Activated B cell treated with CpG ODN at 0.5 μM for 24 hours (primary cell): Measurements from ENCODE around the gene CETP. TPM values are rescaled to one million over a fixed set of nuclear protein-coding genes. Genes with fewer than 3 reads are reported as not detected.
"Not testable (repeated sequence)": the region's sequence is repeated elsewhere in the genome, so short reads cannot be mapped to it uniquely, and the experiment has no call there.

ENCODE experiments used
- ATAC-seq: fragments of 200-7000 bp; cut with Tn5 transposase; one replicate; pipeline ENCODE4 v1.10.0; 2021; ENCODE audit warnings: low read depth, mild to moderate bottlenecking, moderate library complexity
- CTCF ChIA-PET: fragments of 350-600 bp; sonication (Branson Sonifier 250); formaldehyde crosslinking; loops from one replicate; lab custom pipeline; 2021; ENCODE audit warnings: antibody characterized with exemption; lab: Charles Lee
- POLR2A ChIA-PET: fragments of 350-600 bp; sonication (Branson Sonifier 250); formaldehyde crosslinking; loops from one replicate; lab custom pipeline; 2021; ENCODE audit warnings: antibody characterized with exemption; lab: Charles Lee
- DNase-seq: peaks from one replicate; pipeline ENCODE4 v3.0.0; 2022
- H3K27ac Mint-ChIP-seq: one replicate; pipeline ENCODE4 v1.8.0; 2020; ENCODE audit warnings: mixed read lengths
- H3K27me3 Mint-ChIP-seq: one replicate; pipeline ENCODE4 v1.8.0; 2021; ENCODE audit warnings: mixed read lengths
- H3K36me3 Mint-ChIP-seq: one replicate; pipeline ENCODE4 v1.8.0; 2021; ENCODE audit warnings: low read depth, mixed read lengths
- H3K4me1 Mint-ChIP-seq: one replicate; pipeline ENCODE4 v1.8.0; 2021; ENCODE audit warnings: mixed read lengths
- H3K4me3 Mint-ChIP-seq: one replicate; pipeline ENCODE4 v1.8.0; 2020; ENCODE audit warnings: mild to moderate bottlenecking, mixed read lengths
- H3K9me3 Mint-ChIP-seq: one replicate; pipeline ENCODE4 v1.8.0; 2020; ENCODE audit warnings: mixed read lengths
- intact Hi-C: fragments of 100-400 bp; cut with micrococcal nuclease; formaldehyde crosslinking; loops from one replicate; pipeline ENCODE4 v1.15.1; 2024
- total RNA-seq: library from RNA; stranded (reverse); gene quantifications from 2 replicates; pipeline ENCODE4 v1.2.3, GENCODE V29; 2022
- TF ChIP-seq, protein P1 (sequence below): fragments of 200-600 bp; IDR thresholded peaks from one replicate; pipeline ENCODE4 v1.8.0; 2022; ENCODE audit warnings: antibody characterized with exemption, mild to moderate bottlenecking

CETP gene
- total RNA-seq, 1 donor from 2014 or later: 1.4 TPM

DNA sequence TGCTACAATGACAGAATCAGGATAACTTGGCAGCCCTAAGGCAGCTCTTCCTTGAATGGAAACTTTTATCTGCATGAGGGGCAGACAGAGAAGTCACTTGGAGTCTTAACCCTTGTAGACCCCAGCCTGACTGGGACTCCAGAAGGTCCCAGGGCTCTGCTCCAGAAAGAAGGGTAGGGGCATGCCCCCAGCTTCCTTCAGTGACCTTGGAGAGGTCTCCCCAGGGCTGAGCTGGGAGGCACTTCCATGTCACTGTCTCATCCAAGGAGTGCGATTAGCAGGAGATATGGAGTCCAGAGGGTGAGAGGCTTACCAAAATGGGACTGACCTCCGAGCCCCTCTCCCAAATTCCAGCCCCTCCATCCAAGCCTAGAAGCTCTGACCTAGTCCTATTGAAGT, 24.2 kb downstream of the CETP start:
- POLR2A ChIA-PET: interaction anchor here (0.8 to 10.4 kb wide), 6 partner anchors 9 to 60 kb away, joined by 3 to 233 read pairs (median 4); partner anchors contain the start of gene HERPUD1
- intact Hi-C loops: loop anchor here (1.0 to 2.0 kb wide), 2 partner anchors 13 to 15 kb away; no protein-coding TSS in a partner anchor
- ATAC-seq (no peak), DNase-seq (no peak)
- H3K27me3 Mint-ChIP-seq: no peaks in the 10 kb centered on the region
- TF ChIP-seq, protein P1, sequence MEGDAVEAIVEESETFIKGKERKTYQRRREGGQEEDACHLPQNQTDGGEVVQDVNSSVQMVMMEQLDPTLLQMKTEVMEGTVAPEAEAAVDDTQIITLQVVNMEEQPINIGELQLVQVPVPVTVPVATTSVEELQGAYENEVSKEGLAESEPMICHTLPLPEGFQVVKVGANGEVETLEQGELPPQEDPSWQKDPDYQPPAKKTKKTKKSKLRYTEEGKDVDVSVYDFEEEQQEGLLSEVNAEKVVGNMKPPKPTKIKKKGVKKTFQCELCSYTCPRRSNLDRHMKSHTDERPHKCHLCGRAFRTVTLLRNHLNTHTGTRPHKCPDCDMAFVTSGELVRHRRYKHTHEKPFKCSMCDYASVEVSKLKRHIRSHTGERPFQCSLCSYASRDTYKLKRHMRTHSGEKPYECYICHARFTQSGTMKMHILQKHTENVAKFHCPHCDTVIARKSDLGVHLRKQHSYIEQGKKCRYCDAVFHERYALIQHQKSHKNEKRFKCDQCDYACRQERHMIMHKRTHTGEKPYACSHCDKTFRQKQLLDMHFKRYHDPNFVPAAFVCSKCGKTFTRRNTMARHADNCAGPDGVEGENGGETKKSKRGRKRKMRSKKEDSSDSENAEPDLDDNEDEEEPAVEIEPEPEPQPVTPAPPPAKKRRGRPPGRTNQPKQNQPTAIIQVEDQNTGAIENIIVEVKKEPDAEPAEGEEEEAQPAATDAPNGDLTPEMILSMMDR: no peak
- peak overlapping the region; percentile 74 for H3K27ac Mint-ChIP-seq
- CTCF ChIA-PET: interaction anchor here (1.2 kb wide), 1 partner anchor 22 kb away, joined by 4 read pairs; no protein-coding TSS in a partner anchor
- H3K4me1 Mint-ChIP-seq: peaks cover 91% of the 10 kb centered on the region
- H3K9me3 Mint-ChIP-seq: no peaks in the 10 kb centered on the region
- H3K4me3 Mint-ChIP-seq: no peak overlapping the region
- H3K36me3 Mint-ChIP-seq: peaks cover 35% of the 10 kb centered on the region

DNA sequence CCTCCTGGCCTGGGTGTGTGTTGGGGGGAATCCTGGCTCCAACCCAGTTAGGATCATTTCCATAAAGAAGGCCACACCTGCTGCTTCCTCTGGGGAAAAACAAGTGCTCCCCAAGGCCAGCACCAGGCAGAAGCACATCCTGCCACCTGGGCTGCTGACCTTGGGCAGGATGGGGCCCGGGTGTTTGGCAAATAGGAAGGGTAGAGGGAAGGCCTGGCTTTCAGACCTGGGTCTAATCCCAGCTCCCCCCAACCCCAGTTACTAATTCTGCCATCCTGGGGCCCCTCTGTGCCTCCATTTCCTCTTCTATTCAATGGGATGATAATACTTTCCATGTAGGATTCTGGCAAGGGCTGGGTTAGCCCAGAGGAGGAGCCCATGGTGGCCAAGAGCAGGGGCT, 24.6 kb downstream of the CETP start:
- ChIA-PET POLR2A (interaction anchor here (0.6 to 10.4 kb wide), 6 partner anchors 9 to 565 kb away, joined by 3 to 233 read pairs (median 5); partner anchors contain the start of gene HERPUD1), CTCF (no interaction called here)
- H3K4me1 Mint-ChIP-seq: peaks cover 91% of the 10 kb centered on the region
- H3K27ac Mint-ChIP-seq: peak overlapping the region; percentile 74
- TF ChIP-seq, protein P1: no peak
- DNase-seq: no peak
- ATAC-seq: no peak
- H3K36me3 Mint-ChIP-seq: peaks cover 36% of the 10 kb centered on the region
- H3K4me3 Mint-ChIP-seq: no peak overlapping the region
- no peaks in the 10 kb centered on the region for H3K9me3 Mint-ChIP-seq
- intact Hi-C loops: no loop called here
- no peaks in the 10 kb centered on the region for H3K27me3 Mint-ChIP-seq

DNA sequence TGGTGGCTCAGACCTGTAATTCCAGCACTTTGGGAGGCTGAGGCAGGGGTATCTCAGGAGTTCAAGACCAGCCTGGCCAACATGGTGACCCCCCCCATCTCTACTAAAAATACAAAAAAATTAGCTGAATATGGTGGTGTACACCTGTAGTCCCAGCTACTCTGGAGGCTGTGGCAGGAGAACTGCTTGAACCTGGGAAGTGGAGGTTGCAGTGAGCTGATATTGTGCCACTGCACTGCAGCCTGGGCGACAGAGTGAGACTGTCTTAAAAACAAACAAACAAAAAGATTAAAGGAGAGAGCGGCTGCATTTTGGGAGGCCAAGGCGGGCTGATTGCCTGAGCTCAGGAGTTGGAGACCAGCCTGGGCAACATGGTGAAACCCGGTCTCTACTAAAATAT, 25.2 kb downstream of the CETP start:
- CTCF ChIA-PET, H3K9me3 Mint-ChIP-seq, ATAC-seq, H3K27me3 Mint-ChIP-seq, intact Hi-C loops: not testable (repeated sequence)
- Mint-ChIP-seq H3K4me3 (peak overlapping the region; percentile 59), H3K36me3 (peaks cover 40% of the 10 kb centered on the region), H3K27ac (peak overlapping the region; percentile 59), H3K4me1 (peaks cover 89% of the 10 kb centered on the region)
- DNase-seq: peak; percentile 9
- POLR2A ChIA-PET: interaction anchor here (0.6 to 10.4 kb wide), 6 partner anchors 8 to 566 kb away, joined by 3 to 233 read pairs (median 5); partner anchors contain the start of gene HERPUD1

DNA sequence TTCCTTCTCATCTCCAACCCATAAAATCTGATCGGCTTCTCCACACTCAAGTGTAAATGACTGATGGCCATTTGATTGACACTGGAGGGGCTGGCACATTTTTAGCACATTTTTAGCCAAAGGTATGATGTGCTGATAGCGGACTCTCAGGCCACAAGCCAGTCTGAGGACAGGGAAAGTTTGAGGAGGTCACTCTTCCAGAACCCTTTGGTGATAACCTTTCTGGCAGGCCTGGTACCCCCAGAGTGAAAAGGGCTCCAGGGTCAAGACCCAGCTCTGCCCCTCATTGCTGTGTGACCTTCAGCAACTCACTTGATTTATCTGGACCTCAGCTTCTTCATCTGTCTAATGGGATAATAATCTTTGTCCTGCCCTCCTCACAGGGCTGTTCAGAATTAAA, 25.9 kb downstream of the CETP start:
- Mint-ChIP-seq H3K36me3 (peaks cover 41% of the 10 kb centered on the region), H3K27me3 (no peaks in the 10 kb centered on the region), H3K9me3 (no peaks in the 10 kb centered on the region), H3K4me1 (peaks cover 85% of the 10 kb centered on the region), H3K4me3 (peak overlapping the region; percentile 96), H3K27ac (peak overlapping the region; percentile 93)
- no peak for DNase-seq
- ATAC-seq: no peak
- ChIA-PET CTCF (interaction anchor here (0.8 to 0.9 kb wide), 2 partner anchors 17 to 21 kb away, joined by 3 to 4 read pairs; no protein-coding TSS in a partner anchor), POLR2A (interaction anchor here (1.6 to 10.4 kb wide), 8 partner anchors 7 to 59 kb away, joined by 3 to 233 read pairs (median 34); partner anchors contain the start of gene HERPUD1)
- intact Hi-C loops: no loop called here
- TF ChIP-seq, protein P1: no peak

DNA sequence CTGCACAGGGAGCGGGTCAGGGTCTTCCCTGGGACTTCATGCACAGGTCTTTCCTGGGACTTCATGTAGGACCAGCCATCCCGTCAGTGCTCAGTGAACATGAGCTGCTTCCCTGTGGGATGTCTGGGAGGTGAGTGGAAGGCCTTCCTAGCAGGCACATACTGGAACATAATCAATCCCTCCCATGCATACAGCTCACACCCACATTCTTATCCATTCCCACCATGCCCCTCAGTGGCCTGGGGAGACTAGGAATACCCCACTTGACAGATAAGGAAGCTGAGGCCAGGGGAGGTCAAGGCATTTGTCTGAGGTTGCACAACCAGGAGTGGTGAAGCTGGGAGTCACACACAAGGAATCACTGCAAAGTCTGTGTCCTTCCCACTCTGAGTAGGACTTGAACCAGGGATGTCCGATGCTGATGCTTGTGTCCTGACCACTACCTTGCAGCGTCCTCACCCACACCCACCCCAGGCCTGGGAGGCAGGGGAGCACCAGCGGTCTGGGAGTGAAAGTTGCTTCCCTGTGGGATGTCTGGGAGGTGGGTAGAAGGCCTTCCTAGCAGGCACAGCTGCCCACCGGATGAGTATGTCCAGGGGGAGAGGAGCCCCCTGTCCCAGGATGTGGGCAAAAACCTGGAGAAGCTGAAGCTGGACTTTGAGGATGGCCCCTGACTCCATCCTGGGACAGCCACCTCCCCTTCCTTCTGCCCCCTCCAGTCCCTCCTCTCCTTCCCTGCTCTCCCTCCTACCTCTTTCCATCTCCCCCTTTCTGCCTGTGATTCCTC, 26.6 kb downstream of the CETP start:
- peaks cover 84% of the 10 kb centered on the region for H3K4me1 Mint-ChIP-seq
- H3K4me3 Mint-ChIP-seq: peak overlapping the region; percentile 96
- H3K36me3 Mint-ChIP-seq: peaks cover 46% of the 10 kb centered on the region
- H3K27me3 Mint-ChIP-seq: no peaks in the 10 kb centered on the region
- TF ChIP-seq, protein P1: no peak
- CTCF ChIA-PET: interaction anchor here (0.8 to 1.3 kb wide), 3 partner anchors 17 to 58 kb away, joined by 3 to 10 read pairs (median 4); no protein-coding TSS in a partner anchor
- DNase-seq (no peak), ATAC-seq (no peak)
- peak overlapping the region; percentile 93 for H3K27ac Mint-ChIP-seq
- no peaks in the 10 kb centered on the region for H3K9me3 Mint-ChIP-seq
- POLR2A ChIA-PET: interaction anchor here (0.6 to 10.4 kb wide), 14 partner anchors 7 to 57 kb away, joined by 3 to 233 read pairs (median 12); partner anchors contain the start of gene HERPUD1
- intact Hi-C loops: no loop called here
